Vagina (tissue), 2 donors: ENCODE data around the gene CYP26B1. TPM values are rescaled to one million over a fixed set of nuclear protein-coding genes. Genes with fewer than 3 reads are reported as not detected.
A peak's percentile ranks its signal among the peaks of the same experiment; 100 is the strongest.

ENCODE experiments used
- DNase-seq, 2 donors: peaks; one replicate each; pipeline ENCODE4 v3.0.0-alpha.2; 2017; ENCODE audit errors: extremely low spot score in 2 of 2
- H3K27ac ChIP-seq: fragments of 200-600 bp; sonication (generic); one replicate; pipeline ENCODE4 v1.5.1; 2019
- H3K27me3 ChIP-seq: fragments of 200-600 bp; sonication (generic); one replicate; pipeline ENCODE4 v1.5.1; 2019
- H3K36me3 ChIP-seq, 2 donors: fragments of 200-600 bp; sonication (generic); one replicate each; pipeline ENCODE4 v1.5.1; 2017 to 2019
- H3K4me1 ChIP-seq: fragments of 200-600 bp; sonication (generic); one replicate; pipeline ENCODE4 v1.5.1; 2019
- H3K4me3 ChIP-seq, 2 donors: fragments of 200-600 bp; sonication (generic); 1 replicate in 1 of 2; 2 replicates in 1 of 2; pipeline ENCODE4 v1.5.1; 2016 to 2019
- H3K9me3 ChIP-seq: fragments of 200-600 bp; sonication (generic); one replicate; pipeline ENCODE4 v1.5.1; 2019
- POLR2A ChIP-seq, 2 donors: fragments of 450-650 bp; IDR thresholded peaks; one replicate each; pipeline ENCODE4 v1.6.1; 2017; ENCODE audit warnings: antibody characterized with exemption in 2 of 2, mild to moderate bottlenecking in 2 of 2, moderate library complexity in 2 of 2
- POLR2AphosphoS5 ChIP-seq, 2 donors: sonication (generic); formaldehyde crosslinking; IDR thresholded peaks; one replicate each; pipeline ENCODE4 v1.9.0; 2017; ENCODE audit warnings: antibody characterized with exemption in 2 of 2, mild to moderate bottlenecking in 2 of 2, low read depth in 1 of 2; ENCODE audit not compliant: insufficient read depth in 1 of 2
- intact Hi-C: fragments of 100-400 bp; cut with DNase I; formaldehyde crosslinking; loops from one replicate; pipeline ENCODE4 v1.15.1; 2023
- total RNA-seq: library from RNA; depleted of rRNA; stranded (reverse); fragments of >200 nt; gene quantifications from one replicate; pipeline ENCODE4 v1.2.3, GENCODE V29; 2016
- TF ChIP-seq, protein P1 (sequence below), 3 experiments: fragments of 450-650 bp in 2 of 3; fragments of 200-600 bp in 1 of 3; sonication (generic) in 1 of 3; IDR thresholded peaks; one replicate each; pipeline ENCODE4 v1.5.1; 2017 to 2019; ENCODE audit warnings: antibody characterized with exemption in 3 of 3, mild to moderate bottlenecking in 2 of 3, moderate library complexity in 2 of 3

The CYP26B1 gene
- total RNA-seq, 1 donor from 2014 or later: 6.9 TPM

DNA sequence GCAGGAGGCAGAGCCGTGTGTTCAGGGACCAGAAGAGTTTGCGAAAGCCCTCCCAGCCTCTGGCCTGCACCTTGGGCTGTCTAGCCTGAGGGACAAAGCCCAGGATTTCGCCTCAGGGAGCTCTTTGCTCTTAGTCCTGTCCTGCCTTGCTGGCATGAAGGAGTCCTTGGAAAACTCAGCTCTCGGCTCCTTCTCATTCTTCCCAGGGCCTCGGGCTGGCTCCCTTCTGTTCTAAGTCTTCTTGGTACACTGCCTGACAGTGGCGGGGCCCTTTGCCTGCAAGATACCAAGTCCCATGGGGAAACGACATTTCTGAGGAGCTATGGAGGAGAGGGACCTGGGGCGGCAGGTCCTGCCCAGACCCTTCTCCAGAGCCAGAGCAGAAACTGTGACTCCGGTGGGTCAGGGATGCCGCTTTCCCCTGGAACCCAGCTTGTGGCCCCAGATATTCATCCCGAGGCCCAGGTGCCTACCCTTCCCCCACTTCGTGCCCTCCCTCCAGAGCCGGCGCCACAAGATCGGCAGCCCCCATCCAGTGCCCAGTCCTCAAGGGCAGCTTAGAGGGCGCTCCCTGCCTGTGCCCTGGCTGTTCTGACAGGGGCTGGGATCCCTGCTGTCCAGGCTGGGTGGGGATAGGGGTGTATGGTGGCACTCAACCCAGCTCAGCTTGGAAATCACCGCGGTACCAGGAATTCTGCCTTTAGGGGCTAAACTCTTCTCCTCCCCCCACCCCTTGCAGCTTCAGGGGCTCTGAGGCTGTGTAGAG lies 5.5 kb upstream of the CYP26B1 start:
- TF ChIP-seq, protein P1, sequence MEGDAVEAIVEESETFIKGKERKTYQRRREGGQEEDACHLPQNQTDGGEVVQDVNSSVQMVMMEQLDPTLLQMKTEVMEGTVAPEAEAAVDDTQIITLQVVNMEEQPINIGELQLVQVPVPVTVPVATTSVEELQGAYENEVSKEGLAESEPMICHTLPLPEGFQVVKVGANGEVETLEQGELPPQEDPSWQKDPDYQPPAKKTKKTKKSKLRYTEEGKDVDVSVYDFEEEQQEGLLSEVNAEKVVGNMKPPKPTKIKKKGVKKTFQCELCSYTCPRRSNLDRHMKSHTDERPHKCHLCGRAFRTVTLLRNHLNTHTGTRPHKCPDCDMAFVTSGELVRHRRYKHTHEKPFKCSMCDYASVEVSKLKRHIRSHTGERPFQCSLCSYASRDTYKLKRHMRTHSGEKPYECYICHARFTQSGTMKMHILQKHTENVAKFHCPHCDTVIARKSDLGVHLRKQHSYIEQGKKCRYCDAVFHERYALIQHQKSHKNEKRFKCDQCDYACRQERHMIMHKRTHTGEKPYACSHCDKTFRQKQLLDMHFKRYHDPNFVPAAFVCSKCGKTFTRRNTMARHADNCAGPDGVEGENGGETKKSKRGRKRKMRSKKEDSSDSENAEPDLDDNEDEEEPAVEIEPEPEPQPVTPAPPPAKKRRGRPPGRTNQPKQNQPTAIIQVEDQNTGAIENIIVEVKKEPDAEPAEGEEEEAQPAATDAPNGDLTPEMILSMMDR (IDR thresholded peaks at IDR 0.05): no peak
- TF ChIP-seq POLR2A (IDR thresholded peaks at IDR 0.05) (no peak), POLR2AphosphoS5 (IDR thresholded peaks at IDR 0.05; ENCODE audit: insufficient read depth in 1 of 2, low read depth in 1 of 2) (no peak)
- peak; percentile 82 to 87 for DNase-seq
- Histone ChIP-seq H3K27ac (no peak overlapping the region), H3K4me3 (no peak overlapping the region), H3K9me3 (no peaks in the 10 kb centered on the region), H3K27me3 (no peaks in the 10 kb centered on the region), H3K36me3 (no peaks in the 10 kb centered on the region), H3K4me1 (peaks cover 15% of the 10 kb centered on the region)
- intact Hi-C loops: no loop called here

DNA sequence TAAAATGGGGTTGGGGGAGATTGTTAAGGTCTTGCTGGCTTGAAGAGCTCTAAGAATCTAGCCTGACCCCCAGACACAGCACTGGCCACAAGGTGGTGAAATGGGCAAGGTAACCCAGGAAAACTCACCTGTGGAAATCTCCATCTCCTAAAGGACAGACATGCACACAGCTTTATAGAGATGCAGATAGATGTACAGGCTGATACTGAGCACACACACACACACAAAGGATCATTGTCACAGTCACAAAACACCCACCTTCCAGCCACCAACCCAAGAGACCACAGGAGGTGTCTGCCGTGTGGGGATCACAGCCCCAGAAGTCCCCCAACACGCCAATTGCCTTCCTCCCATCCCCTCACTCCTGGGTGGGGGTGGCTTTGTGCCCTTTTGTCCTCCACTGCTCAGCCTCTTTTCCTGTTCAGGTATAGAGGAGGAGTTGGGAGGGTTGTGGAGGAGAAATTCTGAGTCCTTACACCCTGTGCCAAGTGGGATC lies 3.2 kb upstream of the CYP26B1 start:
- TF ChIP-seq POLR2AphosphoS5 (IDR thresholded peaks at IDR 0.05; ENCODE audit: insufficient read depth in 1 of 2, low read depth in 1 of 2) (no peak), POLR2A (IDR thresholded peaks at IDR 0.05) (no peak)
- TF ChIP-seq, protein P1 (IDR thresholded peaks at IDR 0.05): no peak
- Histone ChIP-seq H3K4me3 (no peak overlapping the region), H3K4me1 (peaks cover 38% of the 10 kb centered on the region), H3K36me3 (no peaks in the 10 kb centered on the region), H3K27me3 (peaks cover 9% of the 10 kb centered on the region), H3K27ac (no peak overlapping the region), H3K9me3 (no peaks in the 10 kb centered on the region)
- intact Hi-C loops: loop anchor here (2.0 kb wide), 1 partner anchor 602 kb away; no protein-coding TSS in a partner anchor
- peak; percentile 40 to 67 for DNase-seq

DNA sequence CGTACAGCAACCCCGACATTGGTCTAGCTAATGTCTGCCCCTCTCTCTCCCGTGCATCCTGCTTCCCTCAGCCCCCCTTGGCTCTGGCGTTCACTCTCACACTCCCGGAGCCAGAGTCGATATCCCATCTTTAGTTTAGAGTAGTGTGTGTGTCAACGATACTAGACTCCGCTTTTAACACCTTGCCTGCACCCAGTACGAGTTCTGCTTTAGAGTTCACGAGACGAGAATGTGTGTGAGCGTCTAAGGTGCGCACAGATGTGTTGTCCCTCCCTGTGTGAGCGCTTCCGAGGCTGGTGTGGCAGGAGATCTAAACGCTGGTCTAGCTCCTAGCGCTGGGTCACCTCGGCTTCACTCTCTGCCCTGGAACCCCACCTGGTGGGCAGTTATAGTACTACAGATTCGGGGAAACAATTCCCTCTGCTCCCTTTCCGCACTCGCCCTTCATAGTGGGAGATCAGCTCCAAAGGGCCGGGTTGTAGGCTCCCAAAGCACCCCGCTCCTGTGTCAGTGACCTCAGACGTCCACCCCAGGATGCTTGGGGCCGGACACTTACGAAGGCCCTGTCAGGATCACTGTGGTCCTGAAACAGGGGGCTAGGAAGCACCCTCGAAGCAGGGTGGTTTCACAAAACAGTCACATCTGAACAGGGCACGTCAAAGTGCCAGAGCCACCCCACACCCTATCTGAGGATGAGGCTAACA lies 2.6 kb upstream of the CYP26B1 start:
- H3K4me1 ChIP-seq: peaks cover 44% of the 10 kb centered on the region
- H3K4me3 ChIP-seq: peak overlapping the region; percentile 42 to 43
- TF ChIP-seq POLR2A (IDR thresholded peaks at IDR 0.05): no peak
- TF ChIP-seq, protein P1 (IDR thresholded peaks at IDR 0.05): peak; percentile 59 to 89 (median 89)
- no peaks in the 10 kb centered on the region for H3K9me3 ChIP-seq
- intact Hi-C loops: loop anchor here (2.0 kb wide), 1 partner anchor 602 kb away; no protein-coding TSS in a partner anchor
- H3K27me3 ChIP-seq: peaks cover 9% of the 10 kb centered on the region
- peak; percentile 88 to 94 for DNase-seq
- H3K36me3 ChIP-seq: no peaks in the 10 kb centered on the region
- H3K27ac ChIP-seq: no peak overlapping the region

DNA sequence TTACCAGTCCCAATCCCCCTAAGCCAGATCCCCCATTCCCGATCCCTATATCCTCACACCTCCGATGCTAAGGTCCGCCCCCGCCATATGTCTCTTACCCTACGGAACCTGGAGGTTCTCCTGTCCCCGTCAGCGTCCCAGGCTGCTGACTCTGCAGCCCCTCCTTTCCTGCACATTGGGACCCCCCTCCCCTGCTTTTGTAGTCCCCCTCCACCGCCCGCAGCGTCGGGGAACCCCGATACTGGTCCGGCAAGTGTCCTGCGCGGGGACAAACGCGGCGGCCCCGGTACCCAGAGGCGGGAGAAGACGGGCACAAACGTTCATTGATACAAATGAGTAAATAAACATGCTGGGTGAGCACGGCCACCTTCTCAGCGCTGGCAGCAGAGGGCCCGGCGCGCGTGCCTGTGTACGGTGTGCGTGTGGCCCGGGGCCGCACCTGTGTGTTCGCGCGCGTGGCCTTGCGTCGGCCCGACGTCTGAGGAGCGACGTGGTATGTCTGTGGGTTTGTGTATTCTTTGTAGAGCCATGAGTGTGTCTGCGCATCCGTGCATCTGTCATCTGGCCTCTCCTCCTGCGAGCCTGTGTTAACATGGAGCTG lies 2.0 kb upstream of the CYP26B1 start:
- peak; percentile 77 to 83 for DNase-seq
- Histone ChIP-seq H3K27me3 (peaks cover 16% of the 10 kb centered on the region), H3K9me3 (no peaks in the 10 kb centered on the region), H3K36me3 (no peaks in the 10 kb centered on the region), H3K27ac (no peak overlapping the region), H3K4me3 (peak overlapping the region; percentile 42 to 43), H3K4me1 (peaks cover 50% of the 10 kb centered on the region)
- no peak for TF ChIP-seq POLR2AphosphoS5 (IDR thresholded peaks at IDR 0.05; ENCODE audit: insufficient read depth in 1 of 2, low read depth in 1 of 2)
- intact Hi-C loops: loop anchor here (2.0 to 10.0 kb wide), 3 partner anchors 215 to 601 kb away; no protein-coding TSS in a partner anchor

DNA sequence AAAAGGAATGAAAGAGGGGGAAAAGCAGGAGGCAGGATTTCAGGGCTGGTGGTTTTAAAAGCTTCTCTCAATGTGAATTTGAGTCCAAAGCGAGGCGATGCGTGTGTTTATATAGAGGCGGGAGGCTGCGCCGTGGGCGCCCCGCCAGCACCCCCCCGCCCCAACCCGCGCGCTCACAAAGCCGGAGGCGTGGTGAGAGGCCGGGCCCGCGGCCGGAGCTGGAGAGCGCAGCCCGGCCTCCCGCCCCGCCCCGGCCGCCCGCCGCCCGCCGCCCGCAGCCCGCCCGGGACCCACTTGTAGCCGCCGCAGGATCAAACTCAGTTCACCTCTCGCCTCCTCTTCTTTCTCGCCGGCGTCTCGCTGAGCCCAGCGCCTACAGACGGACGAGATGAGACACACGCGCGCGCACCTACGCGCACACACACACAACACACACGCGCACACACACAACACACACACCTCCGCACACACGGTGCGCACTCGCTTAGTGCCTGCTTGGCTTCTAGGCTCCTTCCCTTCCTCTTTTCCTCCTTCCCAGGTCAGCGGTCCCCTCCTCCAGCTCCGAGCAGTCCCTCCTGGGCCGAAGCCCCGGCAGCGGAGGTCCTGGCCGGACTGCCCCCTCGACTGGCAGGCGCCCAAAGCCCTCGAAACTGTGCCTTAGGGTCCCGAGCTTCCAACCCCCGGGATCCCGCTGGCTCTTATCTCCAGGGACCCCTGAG lies 1.3 kb upstream of the CYP26B1 start:
- Histone ChIP-seq H3K27ac (no peak overlapping the region), H3K36me3 (no peaks in the 10 kb centered on the region), H3K4me3 (peak overlapping the region; percentile 42 to 43), H3K27me3 (peaks cover 21% of the 10 kb centered on the region), H3K9me3 (no peaks in the 10 kb centered on the region), H3K4me1 (peaks cover 57% of the 10 kb centered on the region)
- TF ChIP-seq, protein P1 (IDR thresholded peaks at IDR 0.05): no peak
- peak in 1 of 2 donors; percentile 40 for TF ChIP-seq POLR2AphosphoS5 (IDR thresholded peaks at IDR 0.05; ENCODE audit: insufficient read depth in 1 of 2, low read depth in 1 of 2)
- peak in 1 of 2 donors; percentile 85 for DNase-seq
- intact Hi-C loops: loop anchor here (10.0 kb wide), 2 partner anchors 214 to 436 kb away; no protein-coding TSS in a partner anchor
